ENCODE measurements around the gene HOXA6.

HOXA6 gene

GRCh38 chr7:27162561-27163287 lies 15.2 kb upstream of the HOXA6 start:
- H3K27ac ChIP-seq (ENCODE audit: low read length) = no peak overlapping the region

DNA sequence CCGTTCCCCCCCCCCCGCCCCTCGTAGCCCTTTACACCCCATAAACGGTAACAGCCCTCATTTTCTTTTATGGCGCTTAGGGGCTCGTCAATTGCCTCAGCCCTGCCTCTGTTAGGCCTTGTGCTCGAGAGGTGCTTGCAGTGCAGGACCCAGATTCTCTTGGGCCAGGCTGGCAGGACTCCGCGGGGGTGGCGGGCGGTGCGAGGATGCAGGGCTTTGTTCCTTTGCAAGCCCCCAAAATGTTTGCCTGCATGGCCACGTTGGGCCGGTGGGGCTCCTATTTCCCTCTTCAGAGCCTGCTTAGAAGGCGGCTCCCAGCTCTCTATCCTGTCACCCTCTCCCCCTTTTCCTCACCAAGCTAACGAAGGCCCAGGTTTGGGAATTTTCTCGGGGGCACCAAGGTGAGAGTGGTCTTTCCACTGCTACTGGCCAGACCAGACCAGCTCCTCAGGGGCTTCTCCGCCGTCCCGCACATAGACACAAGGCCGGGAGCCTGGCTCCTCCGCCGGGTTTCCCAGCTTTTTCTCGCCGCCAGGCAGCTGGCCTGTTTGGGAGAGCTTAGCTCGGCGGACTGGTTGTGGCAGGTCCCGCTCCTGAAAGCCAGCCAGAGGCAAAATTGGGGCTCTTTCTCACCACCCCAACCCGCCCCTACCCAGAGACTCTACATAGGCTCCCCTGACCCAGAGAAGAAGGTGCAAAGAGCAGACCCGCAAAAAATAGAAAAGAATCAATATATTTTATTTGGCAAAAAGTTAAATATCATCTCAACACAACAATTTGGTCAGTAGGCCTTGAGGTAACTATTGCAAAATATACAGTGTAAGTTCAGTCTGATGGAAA lies 14.4 kb upstream of the HOXA6 start:
- no peaks in the 10 kb centered on the region for H3K36me3 ChIP-seq (ENCODE audit: control insufficient read depth in 1 of 2, insufficient read depth in 2 of 2, low read length in 2 of 2)
- H3K4me3 ChIP-seq (ENCODE audit: low read depth in 1 of 2, low read length in 2 of 2) = no peak overlapping the region
- no peak overlapping the region for H3K27ac ChIP-seq (ENCODE audit: low read length)
- peaks cover 83% of the 10 kb centered on the region for H3K27me3 ChIP-seq (ENCODE audit: low read depth, low read length)
- H3K9me3 ChIP-seq (ENCODE audit: control insufficient read depth in 1 of 2, low read length in 2 of 2) = no peaks in the 10 kb centered on the region
- H3K4me1 ChIP-seq (ENCODE audit: control insufficient read depth in 1 of 2, insufficient read depth in 2 of 2, low read length in 2 of 2) = peaks cover 0 to 47% of the 10 kb centered on the region in 2 donors

More at GRCh38 chr7:27162561-27163287, 15.2 kb upstream of the HOXA6 start:
- peaks cover 0 to 44% of the 10 kb centered on the region in 2 donors for H3K4me1 ChIP-seq (ENCODE audit: control insufficient read depth in 1 of 2, insufficient read depth in 2 of 2, low read length in 2 of 2)
- H3K9me3 ChIP-seq (ENCODE audit: control insufficient read depth in 1 of 2, low read length in 2 of 2) = no peaks in the 10 kb centered on the region
- H3K4me3 ChIP-seq (ENCODE audit: low read depth in 1 of 2, low read length in 2 of 2) = no peak overlapping the region
- peaks cover 83% of the 10 kb centered on the region for H3K27me3 ChIP-seq (ENCODE audit: low read depth, low read length)
- no peaks in the 10 kb centered on the region for H3K36me3 ChIP-seq (ENCODE audit: control insufficient read depth in 1 of 2, insufficient read depth in 2 of 2, low read length in 2 of 2)

- H3K27ac ChIP-seq (ENCODE audit: low read length) = no peak overlapping the region
Measured at GRCh38 chr7:27161214-27161720, 13.7 kb upstream of the HOXA6 start.

DNA sequence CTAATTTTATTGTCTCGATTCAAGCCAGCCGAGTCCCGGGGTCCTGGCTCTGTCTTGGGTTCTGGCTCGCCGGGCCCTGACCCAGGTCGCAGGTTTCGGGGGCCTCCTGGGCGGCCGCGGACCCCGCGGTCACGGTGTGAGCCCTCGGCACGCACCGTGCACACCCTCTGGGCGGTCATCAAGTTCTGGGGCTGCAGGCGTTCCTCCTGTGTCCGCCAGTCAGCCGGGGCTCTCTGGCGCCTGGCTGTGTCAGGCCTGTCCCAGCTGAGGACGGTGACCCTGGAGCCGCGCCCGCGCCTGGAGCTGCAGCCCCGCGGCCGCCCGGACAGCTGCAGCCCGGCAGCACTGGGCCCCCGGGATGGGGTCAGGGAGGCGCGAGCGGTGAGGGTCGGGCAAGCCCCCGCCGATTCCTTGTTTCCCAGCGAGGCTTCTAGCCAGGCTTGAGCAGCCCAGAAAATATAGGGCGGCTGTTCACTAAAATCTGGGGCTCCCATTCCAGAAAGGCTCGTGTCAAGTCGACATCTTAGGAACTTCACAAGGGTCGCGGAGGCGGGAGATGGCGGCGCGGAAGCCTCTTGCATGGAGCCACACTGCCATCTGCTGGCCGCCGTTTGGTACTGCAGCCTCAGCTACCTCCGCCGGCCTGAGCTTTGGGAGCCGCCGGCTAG lies 13.1 kb upstream of the HOXA6 start:
- H3K27ac ChIP-seq (ENCODE audit: low read length) = no peak overlapping the region
- no peaks in the 10 kb centered on the region for H3K36me3 ChIP-seq (ENCODE audit: control insufficient read depth in 1 of 2, insufficient read depth in 2 of 2, low read length in 2 of 2)
- peaks cover 80% of the 10 kb centered on the region for H3K27me3 ChIP-seq (ENCODE audit: low read depth, low read length)
- peak overlapping the region; percentile 57 to 80 for H3K4me3 ChIP-seq (ENCODE audit: low read depth in 1 of 2, low read length in 2 of 2)
- peaks cover 0 to 49% of the 10 kb centered on the region in 2 donors for H3K4me1 ChIP-seq (ENCODE audit: control insufficient read depth in 1 of 2, insufficient read depth in 2 of 2, low read length in 2 of 2)
- H3K9me3 ChIP-seq (ENCODE audit: control insufficient read depth in 1 of 2, low read length in 2 of 2) = no peaks in the 10 kb centered on the region

More at GRCh38 chr7:27161214-27161720, 13.7 kb upstream of the HOXA6 start:
- no peaks in the 10 kb centered on the region for H3K36me3 ChIP-seq (ENCODE audit: control insufficient read depth in 1 of 2, insufficient read depth in 2 of 2, low read length in 2 of 2)
- peaks cover 80% of the 10 kb centered on the region for H3K27me3 ChIP-seq (ENCODE audit: low read depth, low read length)
- no peaks in the 10 kb centered on the region for H3K9me3 ChIP-seq (ENCODE audit: control insufficient read depth in 1 of 2, low read length in 2 of 2)
- peaks cover 0 to 45% of the 10 kb centered on the region in 2 donors for H3K4me1 ChIP-seq (ENCODE audit: control insufficient read depth in 1 of 2, insufficient read depth in 2 of 2, low read length in 2 of 2)
- H3K4me3 ChIP-seq (ENCODE audit: low read depth in 1 of 2, low read length in 2 of 2) = peak overlapping the region; percentile 57 to 80

DNA sequence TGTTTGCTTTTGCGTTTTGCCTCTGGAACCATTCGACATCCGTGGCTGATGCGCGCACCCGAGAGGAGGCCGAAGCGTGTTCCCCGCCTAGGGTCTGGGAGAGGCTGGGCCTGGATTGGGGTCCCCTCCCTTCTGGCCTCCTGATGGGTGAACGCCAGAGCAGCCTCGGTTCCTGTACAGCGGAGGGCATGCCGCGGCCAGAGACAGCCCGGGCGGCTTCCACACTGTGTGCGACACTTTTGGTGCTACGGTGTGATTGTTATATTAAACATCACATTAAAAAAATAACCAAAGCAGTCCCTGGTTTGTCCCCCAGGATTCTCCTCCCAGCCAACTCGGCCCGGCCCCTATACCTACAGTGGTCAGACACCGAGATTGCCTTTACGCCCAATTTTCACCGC lies 12.6 kb upstream of the HOXA6 start:
- peaks cover 0 to 45% of the 10 kb centered on the region in 2 donors for H3K4me1 ChIP-seq (ENCODE audit: control insufficient read depth in 1 of 2, insufficient read depth in 2 of 2, low read length in 2 of 2)
- no peaks in the 10 kb centered on the region for H3K9me3 ChIP-seq (ENCODE audit: control insufficient read depth in 1 of 2, low read length in 2 of 2)
- no peaks in the 10 kb centered on the region for H3K36me3 ChIP-seq (ENCODE audit: control insufficient read depth in 1 of 2, insufficient read depth in 2 of 2, low read length in 2 of 2)
- H3K27ac ChIP-seq (ENCODE audit: low read length) = no peak overlapping the region
- peak overlapping the region; percentile 57 to 80 for H3K4me3 ChIP-seq (ENCODE audit: low read depth in 1 of 2, low read length in 2 of 2)
- H3K27me3 ChIP-seq (ENCODE audit: low read depth, low read length) = peaks cover 80% of the 10 kb centered on the region

GRCh38 chr7:27159266-27160144 lies 11.9 kb upstream of the HOXA6 start:
- Histone ChIP-seq H3K9me3 (ENCODE audit: control insufficient read depth in 1 of 2, low read length in 2 of 2) (no peaks in the 10 kb centered on the region), H3K27me3 (ENCODE audit: low read depth, low read length) (peaks cover 80% of the 10 kb centered on the region), H3K4me1 (ENCODE audit: control insufficient read depth in 1 of 2, insufficient read depth in 2 of 2, low read length in 2 of 2) (peaks cover 0 to 44% of the 10 kb centered on the region in 2 donors), H3K4me3 (ENCODE audit: low read depth in 1 of 2, low read length in 2 of 2) (no peak overlapping the region), H3K36me3 (ENCODE audit: control insufficient read depth in 1 of 2, insufficient read depth in 2 of 2, low read length in 2 of 2) (no peaks in the 10 kb centered on the region), H3K27ac (ENCODE audit: low read length) (no peak overlapping the region)

- H3K36me3 ChIP-seq (ENCODE audit: control insufficient read depth in 1 of 2, insufficient read depth in 2 of 2, low read length in 2 of 2) = no peaks in the 10 kb centered on the region
- H3K4me1 ChIP-seq (ENCODE audit: control insufficient read depth in 1 of 2, insufficient read depth in 2 of 2, low read length in 2 of 2) = peaks cover 0 to 40% of the 10 kb centered on the region in 2 donors
- H3K4me3 ChIP-seq (ENCODE audit: low read depth in 1 of 2, low read length in 2 of 2) = no peak overlapping the region
- H3K9me3 ChIP-seq (ENCODE audit: control insufficient read depth in 1 of 2, low read length in 2 of 2) = no peaks in the 10 kb centered on the region
- peaks cover 80% of the 10 kb centered on the region for H3K27me3 ChIP-seq (ENCODE audit: low read depth, low read length)
- H3K27ac ChIP-seq (ENCODE audit: low read length) = no peak overlapping the region
Measured at GRCh38 chr7:27158436-27159265, 11.1 kb upstream of the HOXA6 start.

DNA sequence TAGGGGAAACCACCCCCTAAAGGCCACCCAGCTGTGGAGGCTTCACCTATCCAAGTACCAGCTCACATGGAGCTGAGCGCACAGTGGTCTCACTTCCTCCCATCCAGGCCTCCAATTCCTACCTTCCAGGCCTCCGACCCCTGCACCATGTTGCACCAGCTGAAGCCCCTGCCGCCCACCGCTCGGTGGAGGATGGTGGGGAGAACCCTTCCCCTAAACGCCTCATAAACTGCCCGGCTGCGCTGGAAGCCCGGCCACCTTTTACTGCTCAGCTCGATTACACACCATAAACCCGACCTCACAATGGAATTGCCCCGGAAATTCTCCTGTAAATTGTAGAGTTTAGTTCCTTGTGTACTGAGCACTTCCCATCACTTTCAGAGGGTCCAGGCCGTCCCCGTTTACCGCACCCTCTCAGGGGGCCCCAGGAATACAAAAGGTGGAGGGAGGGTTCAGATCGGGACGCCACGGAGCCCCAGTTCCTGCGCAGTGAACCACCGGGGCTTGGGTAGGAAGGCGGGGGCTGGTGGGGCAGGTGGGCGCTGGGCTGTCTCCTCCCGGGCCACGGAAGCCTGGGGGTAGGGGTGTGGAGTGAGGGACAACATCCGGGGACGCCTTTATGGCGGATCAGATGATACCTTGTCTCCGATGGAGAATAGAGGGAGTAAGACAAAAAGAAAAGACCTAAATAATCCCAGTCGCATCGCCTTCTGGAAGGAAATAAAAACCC lies 10.3 kb upstream of the HOXA6 start:
- H3K9me3 ChIP-seq (ENCODE audit: control insufficient read depth in 1 of 2, low read length in 2 of 2) = no peaks in the 10 kb centered on the region
- peaks cover 0 to 41% of the 10 kb centered on the region in 2 donors for H3K4me1 ChIP-seq (ENCODE audit: control insufficient read depth in 1 of 2, insufficient read depth in 2 of 2, low read length in 2 of 2)
- H3K27ac ChIP-seq (ENCODE audit: low read length) = no peak overlapping the region
- H3K36me3 ChIP-seq (ENCODE audit: control insufficient read depth in 1 of 2, insufficient read depth in 2 of 2, low read length in 2 of 2) = no peaks in the 10 kb centered on the region
- no peak overlapping the region for H3K4me3 ChIP-seq (ENCODE audit: low read depth in 1 of 2, low read length in 2 of 2)
- peaks cover 84% of the 10 kb centered on the region for H3K27me3 ChIP-seq (ENCODE audit: low read depth, low read length)

GRCh38 chr7:27156916-27157701 lies 9.5 kb upstream of the HOXA6 start:
- Histone ChIP-seq H3K4me3 (ENCODE audit: low read depth in 1 of 2, low read length in 2 of 2) (peak overlapping the region in 1 of 2 donors; percentile 61), H3K36me3 (ENCODE audit: control insufficient read depth in 1 of 2, insufficient read depth in 2 of 2, low read length in 2 of 2) (no peaks in the 10 kb centered on the region), H3K27me3 (ENCODE audit: low read depth, low read length) (peaks cover 88% of the 10 kb centered on the region), H3K27ac (ENCODE audit: low read length) (no peak overlapping the region), H3K9me3 (ENCODE audit: control insufficient read depth in 1 of 2, low read length in 2 of 2) (no peaks in the 10 kb centered on the region), H3K4me1 (ENCODE audit: control insufficient read depth in 1 of 2, insufficient read depth in 2 of 2, low read length in 2 of 2) (peaks cover 0 to 49% of the 10 kb centered on the region in 2 donors)
